Vagina (tissue), 2 donors: ENCODE results near the gene CRTC3. TPM values are rescaled to one million over a fixed set of nuclear protein-coding genes. Genes with fewer than 3 reads are reported as not detected.

Experiments used
- DNase-seq, 2 donors: peaks; one replicate each; pipeline ENCODE4 v3.0.0-alpha.2; 2017; ENCODE audit errors: extremely low spot score in 2 of 2
- H3K27ac ChIP-seq: fragments of 200-600 bp; sonication (generic); one replicate; pipeline ENCODE4 v1.5.1; 2019
- H3K27me3 ChIP-seq: fragments of 200-600 bp; sonication (generic); one replicate; pipeline ENCODE4 v1.5.1; 2019
- H3K36me3 ChIP-seq, 2 donors: fragments of 200-600 bp; sonication (generic); one replicate each; pipeline ENCODE4 v1.5.1; 2017 to 2019
- H3K4me1 ChIP-seq: fragments of 200-600 bp; sonication (generic); one replicate; pipeline ENCODE4 v1.5.1; 2019
- H3K4me3 ChIP-seq, 2 donors: fragments of 200-600 bp; sonication (generic); 1 replicate in 1 of 2; 2 replicates in 1 of 2; pipeline ENCODE4 v1.5.1; 2016 to 2019
- H3K9me3 ChIP-seq: fragments of 200-600 bp; sonication (generic); one replicate; pipeline ENCODE4 v1.5.1; 2019
- POLR2A ChIP-seq, 2 donors: fragments of 450-650 bp; IDR thresholded peaks; one replicate each; pipeline ENCODE4 v1.6.1; 2017; ENCODE audit warnings: antibody characterized with exemption in 2 of 2, mild to moderate bottlenecking in 2 of 2, moderate library complexity in 2 of 2
- POLR2AphosphoS5 ChIP-seq, 2 donors: sonication (generic); formaldehyde crosslinking; IDR thresholded peaks; one replicate each; pipeline ENCODE4 v1.9.0; 2017; ENCODE audit warnings: antibody characterized with exemption in 2 of 2, mild to moderate bottlenecking in 2 of 2, low read depth in 1 of 2; ENCODE audit not compliant: insufficient read depth in 1 of 2
- intact Hi-C: fragments of 100-400 bp; cut with DNase I; formaldehyde crosslinking; loops from one replicate; pipeline ENCODE4 v1.15.1; 2023
- total RNA-seq: library from RNA; depleted of rRNA; stranded (reverse); fragments of >200 nt; gene quantifications from one replicate; pipeline ENCODE4 v1.2.3, GENCODE V29; 2016
- TF ChIP-seq, protein P1 (sequence below), 3 experiments: fragments of 450-650 bp in 2 of 3; fragments of 200-600 bp in 1 of 3; sonication (generic) in 1 of 3; IDR thresholded peaks; one replicate each; pipeline ENCODE4 v1.5.1; 2017 to 2019; ENCODE audit warnings: antibody characterized with exemption in 3 of 3, mild to moderate bottlenecking in 2 of 3, moderate library complexity in 2 of 3

The CRTC3 gene
- total RNA-seq, 1 donor from 2014 or later = 43.5 TPM

DNA sequence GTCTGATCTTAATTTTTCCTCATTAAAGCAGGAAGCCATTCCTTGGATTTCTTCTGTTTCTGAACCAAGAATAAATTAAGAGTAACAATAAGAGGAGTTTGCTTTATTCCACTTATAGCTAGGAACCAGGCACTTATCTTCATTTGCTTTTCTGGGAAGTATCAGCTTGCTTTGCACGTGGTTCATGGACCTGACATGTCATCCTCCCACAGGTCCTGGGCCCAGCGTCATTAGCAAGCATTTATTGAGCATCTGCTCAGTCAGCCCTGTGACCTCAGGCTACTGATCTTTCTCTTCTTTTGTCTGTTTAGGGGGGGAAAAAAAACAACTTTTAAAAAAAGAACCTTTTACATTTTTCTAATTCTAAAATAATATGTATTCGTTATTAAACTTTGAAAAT lies 34.7 kb upstream of the CRTC3 start:
- no peak overlapping the region for H3K4me3 ChIP-seq
- H3K4me1 ChIP-seq = no peaks in the 10 kb centered on the region
- intact Hi-C loops = no loop called here
- H3K27ac ChIP-seq = no peak overlapping the region
- H3K9me3 ChIP-seq = no peaks in the 10 kb centered on the region
- DNase-seq = no peak
- H3K36me3 ChIP-seq = peaks cover 4 to 86% of the 10 kb centered on the region in 2 donors
- TF ChIP-seq POLR2A (IDR thresholded peaks at IDR 0.05) (no peak), POLR2AphosphoS5 (IDR thresholded peaks at IDR 0.05; ENCODE audit: insufficient read depth in 1 of 2, low read depth in 1 of 2) (no peak)
- TF ChIP-seq, protein P1, sequence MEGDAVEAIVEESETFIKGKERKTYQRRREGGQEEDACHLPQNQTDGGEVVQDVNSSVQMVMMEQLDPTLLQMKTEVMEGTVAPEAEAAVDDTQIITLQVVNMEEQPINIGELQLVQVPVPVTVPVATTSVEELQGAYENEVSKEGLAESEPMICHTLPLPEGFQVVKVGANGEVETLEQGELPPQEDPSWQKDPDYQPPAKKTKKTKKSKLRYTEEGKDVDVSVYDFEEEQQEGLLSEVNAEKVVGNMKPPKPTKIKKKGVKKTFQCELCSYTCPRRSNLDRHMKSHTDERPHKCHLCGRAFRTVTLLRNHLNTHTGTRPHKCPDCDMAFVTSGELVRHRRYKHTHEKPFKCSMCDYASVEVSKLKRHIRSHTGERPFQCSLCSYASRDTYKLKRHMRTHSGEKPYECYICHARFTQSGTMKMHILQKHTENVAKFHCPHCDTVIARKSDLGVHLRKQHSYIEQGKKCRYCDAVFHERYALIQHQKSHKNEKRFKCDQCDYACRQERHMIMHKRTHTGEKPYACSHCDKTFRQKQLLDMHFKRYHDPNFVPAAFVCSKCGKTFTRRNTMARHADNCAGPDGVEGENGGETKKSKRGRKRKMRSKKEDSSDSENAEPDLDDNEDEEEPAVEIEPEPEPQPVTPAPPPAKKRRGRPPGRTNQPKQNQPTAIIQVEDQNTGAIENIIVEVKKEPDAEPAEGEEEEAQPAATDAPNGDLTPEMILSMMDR (IDR thresholded peaks at IDR 0.05) = no peak
- H3K27me3 ChIP-seq = no peaks in the 10 kb centered on the region

DNA sequence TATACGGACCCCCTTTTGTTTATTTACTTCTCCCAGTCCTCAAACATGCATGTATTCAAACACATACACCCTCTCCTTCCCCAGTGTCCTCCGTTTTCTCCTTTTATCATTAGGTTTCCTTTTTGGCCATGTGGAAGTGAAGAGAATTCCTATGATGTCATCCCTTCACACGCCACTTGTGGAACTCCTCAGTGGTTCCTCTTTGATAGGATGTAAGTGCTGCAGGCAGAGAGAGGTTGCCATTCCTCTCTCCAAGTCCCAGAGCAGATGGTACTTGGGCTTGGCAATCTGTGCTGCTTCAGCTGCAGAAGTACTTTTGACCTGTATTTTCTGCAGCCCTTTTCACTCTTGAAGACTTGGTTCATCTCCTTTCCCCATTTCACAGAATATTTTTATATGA lies 32.9 kb upstream of the CRTC3 start:
- intact Hi-C loops = no loop called here
- Histone ChIP-seq H3K4me3 (no peak overlapping the region), H3K36me3 (peaks cover 4 to 87% of the 10 kb centered on the region in 2 donors), H3K4me1 (no peaks in the 10 kb centered on the region), H3K27ac (no peak overlapping the region), H3K27me3 (no peaks in the 10 kb centered on the region), H3K9me3 (no peaks in the 10 kb centered on the region)
- DNase-seq = no peak
- TF ChIP-seq, protein P1 (IDR thresholded peaks at IDR 0.05) = no peak
- TF ChIP-seq POLR2A (IDR thresholded peaks at IDR 0.05) = no peak
- TF ChIP-seq POLR2AphosphoS5 (IDR thresholded peaks at IDR 0.05; ENCODE audit: insufficient read depth in 1 of 2, low read depth in 1 of 2) = no peak

DNA sequence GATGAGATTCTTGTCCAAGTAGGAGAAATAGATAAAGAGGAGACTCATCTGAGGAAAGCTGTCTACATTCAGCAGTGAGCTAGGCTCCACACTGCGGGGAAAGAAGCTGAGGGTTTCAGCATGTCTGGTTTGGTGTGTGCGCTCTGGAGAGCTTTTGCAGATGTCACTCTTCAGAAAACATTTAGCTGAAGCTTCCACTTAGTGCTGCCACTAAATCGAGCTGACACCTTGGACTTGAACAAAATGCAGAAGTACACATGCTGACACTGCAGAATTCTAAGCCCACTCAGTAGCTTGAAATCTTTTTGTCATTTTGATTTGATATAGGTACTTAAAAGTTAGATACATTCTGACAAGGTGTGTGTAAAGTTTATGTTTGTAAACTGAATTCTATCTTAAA lies 32.3 kb upstream of the CRTC3 start:
- no peak for DNase-seq
- Histone ChIP-seq H3K27me3 (no peaks in the 10 kb centered on the region), H3K4me3 (no peak overlapping the region), H3K4me1 (no peaks in the 10 kb centered on the region), H3K27ac (no peak overlapping the region), H3K9me3 (no peaks in the 10 kb centered on the region), H3K36me3 (peaks cover 0 to 90% of the 10 kb centered on the region in 2 donors)
- intact Hi-C loops = no loop called here
- TF ChIP-seq POLR2A (IDR thresholded peaks at IDR 0.05) (no peak), POLR2AphosphoS5 (IDR thresholded peaks at IDR 0.05; ENCODE audit: insufficient read depth in 1 of 2, low read depth in 1 of 2) (no peak)

DNA sequence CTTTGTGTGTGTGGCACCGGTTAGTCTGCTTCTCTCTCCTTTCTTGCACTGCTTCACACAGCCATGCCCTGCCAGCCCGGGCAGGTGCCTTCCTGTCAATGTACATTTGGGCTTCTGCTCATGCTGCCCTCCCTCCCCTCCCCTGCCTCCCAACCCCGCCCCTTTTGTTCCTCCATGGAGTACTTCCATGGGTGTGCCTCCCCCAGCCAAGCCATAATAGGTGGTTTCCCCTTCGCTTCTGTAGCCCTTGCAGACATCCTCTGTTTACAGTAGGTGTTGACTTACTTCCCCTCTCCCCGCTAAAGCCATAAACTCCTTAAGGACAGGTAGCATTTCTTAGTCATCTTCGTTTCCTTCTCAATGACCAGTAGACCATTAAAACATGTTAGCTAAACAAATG lies 31.8 kb upstream of the CRTC3 start:
- no peak for DNase-seq
- Histone ChIP-seq H3K36me3 (peaks cover 0 to 89% of the 10 kb centered on the region in 2 donors), H3K27me3 (no peaks in the 10 kb centered on the region), H3K9me3 (no peaks in the 10 kb centered on the region), H3K27ac (no peak overlapping the region), H3K4me3 (no peak overlapping the region), H3K4me1 (no peaks in the 10 kb centered on the region)
- no peak for TF ChIP-seq POLR2AphosphoS5 (IDR thresholded peaks at IDR 0.05; ENCODE audit: insufficient read depth in 1 of 2, low read depth in 1 of 2)
- TF ChIP-seq, protein P1 (IDR thresholded peaks at IDR 0.05) = no peak
- TF ChIP-seq POLR2A (IDR thresholded peaks at IDR 0.05) = no peak
- intact Hi-C loops = no loop called here

DNA sequence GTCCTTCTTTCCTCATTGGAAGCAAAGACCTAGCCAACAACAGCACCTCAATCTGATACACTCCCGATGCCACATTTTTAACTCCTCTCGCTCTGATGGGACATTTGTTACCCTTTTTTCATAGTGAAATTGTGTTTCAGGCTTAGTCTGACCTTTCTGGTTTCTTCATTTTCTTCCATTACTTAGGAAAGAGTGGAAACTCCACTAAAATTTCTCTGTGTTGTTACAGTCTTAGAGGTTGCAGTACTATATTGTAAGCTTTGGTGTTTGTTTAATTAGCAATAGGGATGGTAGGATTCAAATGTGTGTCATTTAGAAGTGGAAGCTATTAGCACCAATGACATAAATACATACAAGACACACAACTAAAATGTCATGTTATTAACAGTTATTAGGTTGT lies 29.6 kb upstream of the CRTC3 start:
- H3K36me3 ChIP-seq = peaks cover 0 to 71% of the 10 kb centered on the region in 2 donors
- no peak overlapping the region for H3K27ac ChIP-seq
- no peaks in the 10 kb centered on the region for H3K9me3 ChIP-seq
- H3K4me3 ChIP-seq = no peak overlapping the region
- H3K4me1 ChIP-seq = no peaks in the 10 kb centered on the region
- TF ChIP-seq POLR2A (IDR thresholded peaks at IDR 0.05) (no peak), POLR2AphosphoS5 (IDR thresholded peaks at IDR 0.05; ENCODE audit: insufficient read depth in 1 of 2, low read depth in 1 of 2) (no peak)
- TF ChIP-seq, protein P1 (IDR thresholded peaks at IDR 0.05) = no peak
- intact Hi-C loops = no loop called here
- no peaks in the 10 kb centered on the region for H3K27me3 ChIP-seq
- no peak for DNase-seq
